ENCODE data around the gene THUMPD3.

DNA sequence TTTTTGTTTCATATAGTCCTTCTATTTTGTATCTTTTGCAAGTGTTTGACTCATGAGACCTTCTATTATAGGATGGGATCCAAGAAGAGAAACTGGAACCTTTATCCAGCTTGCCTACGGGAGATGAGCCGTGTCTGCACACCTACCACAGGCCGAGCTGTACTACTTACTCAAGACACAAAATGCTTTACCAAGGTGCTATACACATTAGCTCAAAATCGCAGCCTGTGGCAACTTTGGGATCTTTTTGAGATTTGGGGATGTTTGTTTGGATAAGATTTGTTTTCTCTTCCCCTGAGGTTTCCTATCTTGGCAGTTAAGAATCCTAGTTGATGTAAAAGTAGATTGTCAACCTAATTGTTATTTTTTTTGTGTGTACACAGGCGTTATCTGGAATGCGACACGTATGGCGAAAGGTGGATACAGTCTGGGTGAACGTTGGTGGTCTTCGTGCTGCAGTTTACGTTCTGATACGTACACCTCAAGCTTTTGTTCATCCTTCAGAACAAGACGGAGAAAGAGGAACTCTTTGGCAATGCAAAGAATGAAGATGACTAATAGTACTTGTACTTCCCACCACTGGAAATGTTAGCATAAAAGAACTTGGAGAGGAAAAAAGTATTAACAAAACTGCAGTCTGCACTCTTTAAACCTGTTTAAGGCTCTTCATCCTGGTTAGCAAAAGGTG lies 21.4 kb downstream of the THUMPD3 start:
- TF ChIP-seq CTCF (conservative IDR thresholded peaks at IDR 0.05; ENCODE audit: low read length) (no peak), EZH2phosphoT487 (IDR thresholded peaks at IDR 0.05; ENCODE audit: borderline replicate concordance) (no peak)
